ENCODE data around the gene ELOVL4.

ELOVL4 gene

DNA sequence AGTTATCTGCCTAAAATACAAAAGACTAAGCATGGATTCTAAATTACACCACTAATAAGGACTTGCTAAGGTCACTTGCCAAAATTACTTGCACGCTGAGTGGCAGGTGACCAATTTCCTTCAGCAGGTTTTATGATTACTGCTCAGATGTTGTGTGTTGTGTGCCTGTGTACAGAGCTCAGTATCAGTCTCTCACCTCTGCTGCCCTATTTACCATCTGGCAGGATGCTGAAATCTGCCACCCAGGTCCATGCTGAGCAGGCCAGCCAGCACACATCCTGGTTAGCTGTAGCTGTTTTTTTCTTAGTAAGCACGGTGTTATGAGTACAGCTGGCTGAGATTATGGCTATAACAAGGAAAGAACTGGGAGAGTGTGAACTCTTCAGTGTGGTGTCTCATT lies 34.0 kb downstream of the ELOVL4 start:
- DNase-seq (ENCODE audit: low read depth in 2 of 2), result no peak

DNA sequence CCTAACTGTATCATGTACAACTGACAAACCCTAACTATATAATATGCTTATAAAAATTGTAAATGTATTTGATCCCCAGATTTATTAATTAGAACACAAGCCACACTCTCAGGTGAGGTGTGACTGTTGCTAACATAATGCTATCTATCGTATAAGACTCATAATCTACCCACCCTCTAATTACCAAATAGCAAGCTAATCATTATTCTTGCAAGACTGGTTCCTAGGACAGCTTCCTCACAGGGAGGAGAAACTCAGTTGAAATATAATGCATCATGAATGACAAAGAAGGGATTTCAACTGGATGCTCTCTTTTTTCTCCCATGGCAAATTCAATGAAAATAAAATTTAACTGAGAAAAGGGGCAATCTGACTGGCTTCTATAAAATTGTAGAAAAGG lies 35.4 kb downstream of the ELOVL4 start:
- DNase-seq (ENCODE audit: low read depth in 2 of 2), result no peak

DNA sequence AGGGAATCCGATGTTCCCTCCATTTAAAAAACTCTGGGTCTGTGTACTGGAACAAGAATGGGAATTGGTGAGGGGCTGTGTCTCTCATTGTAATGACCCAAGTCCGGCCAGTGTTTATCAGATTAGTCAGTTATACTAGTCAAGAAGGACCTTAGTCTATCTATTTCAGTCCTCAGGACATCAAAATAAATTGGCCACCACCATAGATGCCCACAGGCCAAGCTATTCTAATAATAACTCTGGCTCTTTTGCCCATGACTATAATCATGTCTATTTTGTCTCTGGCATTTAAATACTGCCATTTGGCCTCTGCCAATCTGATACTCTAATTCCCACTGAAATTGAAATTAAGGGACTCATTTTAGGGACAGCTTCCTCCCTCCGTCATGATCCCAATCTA lies 37.8 kb downstream of the ELOVL4 start:
- DNase-seq (ENCODE audit: low read depth in 2 of 2), result no peak

DNA sequence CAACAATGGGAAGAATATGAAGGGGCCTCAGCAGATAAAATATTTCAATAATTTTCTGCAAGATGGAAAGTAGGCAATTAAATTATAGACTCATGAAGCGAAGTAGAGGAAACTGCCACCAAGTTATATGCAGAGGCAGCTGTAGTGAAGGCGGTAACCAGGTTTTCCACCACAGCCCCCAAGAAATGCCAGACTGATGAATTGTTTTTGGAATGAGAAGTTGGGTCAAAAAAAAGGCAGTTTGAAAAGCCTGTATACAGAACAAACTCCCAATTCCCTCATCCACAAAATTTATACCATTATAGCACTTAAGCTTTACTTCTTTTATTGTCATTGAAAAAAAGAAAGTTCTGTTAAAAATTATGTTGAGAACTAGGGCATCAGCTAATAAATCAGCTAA lies 45.3 kb downstream of the ELOVL4 start:
- DNase-seq (ENCODE audit: low read depth in 2 of 2), result no peak

DNA sequence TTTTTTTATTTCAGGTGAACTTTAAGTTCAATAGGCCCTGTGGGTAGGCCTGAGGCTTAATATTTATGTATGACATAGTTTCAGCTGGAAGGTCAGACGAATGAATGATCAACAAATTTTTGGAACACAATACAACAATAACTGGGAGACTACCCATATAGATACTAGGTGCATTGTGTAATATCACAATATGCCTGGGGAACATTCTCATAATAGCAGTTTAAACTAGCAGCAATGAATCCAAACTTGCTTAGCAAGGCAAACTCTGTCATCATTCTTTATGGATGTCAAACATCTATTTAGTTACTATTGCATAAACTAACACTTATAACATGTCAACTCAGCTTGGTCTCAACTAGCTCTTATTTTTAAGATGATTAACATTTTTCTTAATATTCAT lies 49.3 kb downstream of the ELOVL4 start:
- no peak for DNase-seq (ENCODE audit: low read depth in 2 of 2)

DNA sequence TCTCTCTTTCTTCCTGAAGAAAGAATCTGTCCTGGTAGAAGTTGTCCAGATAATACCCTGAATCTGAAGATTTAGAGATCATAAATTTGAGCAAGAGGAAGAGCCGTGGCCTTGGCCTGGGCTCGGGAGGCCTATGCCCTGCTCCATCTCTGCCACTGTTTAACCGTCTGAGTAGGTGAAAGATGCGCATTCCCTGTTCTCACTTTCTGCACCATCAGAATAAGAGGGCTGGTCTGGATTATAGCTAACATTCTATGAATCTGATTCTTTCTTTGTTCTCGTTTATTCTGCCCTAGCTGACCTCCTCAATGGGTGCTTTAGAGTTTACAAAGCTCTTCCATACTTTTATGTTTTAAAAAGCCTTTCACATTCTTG lies 51.3 kb downstream of the ELOVL4 start:
- DNase-seq (ENCODE audit: low read depth in 2 of 2), result no peak

DNA sequence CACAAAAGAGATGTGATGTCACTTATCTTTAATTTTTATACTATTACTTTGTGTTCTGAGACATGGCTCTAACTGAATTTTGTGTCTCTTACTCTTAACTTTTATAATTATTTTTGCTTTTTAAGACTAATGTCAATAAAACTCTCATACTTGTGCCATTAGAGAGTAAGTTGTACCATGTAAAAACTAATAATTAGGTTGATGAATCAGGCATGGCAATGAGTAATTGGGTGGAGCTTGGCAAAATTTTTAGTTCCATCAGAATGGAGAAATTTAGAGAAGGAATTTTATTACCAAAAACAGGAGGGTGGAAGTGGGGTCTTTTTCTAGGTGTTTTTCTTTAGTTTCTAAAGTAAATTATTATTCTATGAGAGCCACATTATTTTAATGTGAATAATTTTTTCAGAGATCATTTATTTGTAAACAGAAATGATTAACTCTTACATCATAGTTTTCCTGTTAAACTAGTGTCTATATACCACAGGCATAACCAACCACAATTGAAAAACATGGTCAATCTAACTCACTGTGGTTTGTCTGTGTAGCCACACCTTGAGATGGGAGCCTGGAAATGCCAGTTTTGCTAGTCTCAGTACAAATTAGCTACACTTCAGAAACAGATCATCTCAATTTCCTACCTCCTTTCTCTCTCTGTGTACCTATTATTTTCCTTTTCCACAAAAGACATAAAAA lies 51.8 kb downstream of the ELOVL4 start:
- no peak for DNase-seq (ENCODE audit: low read depth in 2 of 2)

DNA sequence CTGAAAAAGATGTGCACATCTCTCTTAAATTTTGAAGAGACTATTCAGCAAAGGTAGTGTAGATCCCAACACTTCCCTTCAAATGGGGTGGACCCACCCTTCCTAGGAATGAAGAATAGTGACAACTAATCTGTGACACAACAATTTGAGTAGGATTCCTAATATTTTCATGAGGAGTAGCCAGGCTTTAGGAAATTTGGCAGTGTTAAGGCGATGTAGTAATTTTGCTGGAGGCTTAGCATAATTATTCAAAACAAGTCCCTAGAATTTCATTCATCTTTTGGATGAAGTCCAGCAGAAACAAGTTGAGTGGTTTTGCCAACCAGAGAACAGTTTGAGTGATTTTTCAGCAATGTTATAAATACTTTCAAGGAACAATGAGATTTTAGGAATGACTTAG lies 52.4 kb downstream of the ELOVL4 start:
- no peak for DNase-seq (ENCODE audit: low read depth in 2 of 2)

DNA sequence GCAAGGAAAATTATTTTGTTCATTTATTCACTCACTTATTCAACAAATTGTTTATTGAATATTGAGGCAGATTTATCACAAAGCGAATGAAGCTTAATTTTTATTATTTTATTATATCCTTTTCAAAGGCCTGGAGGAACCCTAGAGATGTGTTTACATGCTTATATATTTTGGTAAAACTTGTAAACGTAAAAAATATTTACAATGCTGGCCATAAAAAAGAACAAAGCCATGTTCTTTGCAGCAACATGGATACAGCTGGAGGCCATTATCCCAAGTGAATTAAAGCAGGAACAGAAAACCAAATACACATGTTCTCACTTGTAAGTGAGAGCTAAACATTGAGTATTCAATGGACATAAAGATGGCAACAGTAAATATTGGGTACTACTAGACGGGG lies 58.8 kb downstream of the ELOVL4 start:
- no peak for DNase-seq (ENCODE audit: low read depth in 2 of 2)

DNA sequence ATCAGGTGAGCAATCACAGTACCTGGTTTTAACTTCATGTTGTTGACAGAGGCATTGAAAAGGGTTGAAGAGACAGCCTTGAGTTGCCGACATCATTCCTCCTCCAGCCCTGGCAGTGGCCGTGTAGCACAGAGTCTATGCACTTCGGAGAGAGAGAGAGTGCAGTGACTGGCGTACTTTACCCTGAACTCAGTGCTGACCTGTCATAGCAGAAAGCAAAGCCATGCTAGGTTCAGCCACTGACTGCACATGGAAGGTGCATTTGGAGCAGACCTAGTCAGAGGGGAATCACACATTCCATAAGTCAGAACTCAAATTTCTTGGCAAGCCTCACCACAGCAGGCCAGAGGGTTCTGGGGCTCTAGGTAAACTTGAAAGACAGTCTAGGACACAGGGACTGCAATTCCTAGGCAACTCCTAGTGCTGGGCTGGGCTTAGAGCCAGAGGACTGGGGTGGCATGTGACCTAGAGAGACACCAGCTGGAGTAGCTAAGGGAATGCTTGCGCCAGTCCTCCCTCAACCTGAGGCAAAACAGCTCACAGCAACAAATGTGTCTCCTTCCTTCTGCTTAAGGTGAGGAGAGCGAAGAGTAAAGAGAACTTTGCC lies 69.1 kb downstream of the ELOVL4 start:
- no peak for DNase-seq (ENCODE audit: low read depth in 2 of 2)

DNA sequence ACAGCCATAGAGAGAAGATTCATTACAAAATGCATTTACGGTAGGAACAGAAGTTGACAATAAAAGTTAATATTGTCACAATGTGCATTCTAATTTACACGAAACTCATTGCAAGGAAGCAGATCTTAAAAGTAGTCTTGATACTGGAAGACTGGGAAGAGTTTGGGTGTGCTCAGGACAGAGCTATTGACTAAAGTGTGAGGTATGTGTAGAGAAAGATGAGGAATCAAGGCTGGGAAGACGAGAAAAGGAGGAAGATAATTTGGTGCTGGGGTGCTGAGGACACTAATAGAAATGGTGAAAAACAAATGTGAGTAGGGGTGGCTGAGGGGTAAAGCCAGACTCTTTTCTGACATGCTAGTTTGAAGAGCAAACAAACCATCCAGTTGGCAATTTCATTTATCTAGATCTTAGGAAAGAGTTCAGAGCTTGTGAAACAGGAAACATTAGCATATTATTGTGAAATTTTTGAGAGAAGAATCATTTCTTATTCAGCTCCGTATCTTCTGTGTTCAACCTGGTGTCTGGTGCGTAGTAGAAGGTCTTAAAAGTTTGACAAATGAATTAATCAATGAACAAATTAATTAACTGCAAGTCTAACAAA lies 72.7 kb downstream of the ELOVL4 start:
- no peak for DNase-seq (ENCODE audit: low read depth in 2 of 2)

DNA sequence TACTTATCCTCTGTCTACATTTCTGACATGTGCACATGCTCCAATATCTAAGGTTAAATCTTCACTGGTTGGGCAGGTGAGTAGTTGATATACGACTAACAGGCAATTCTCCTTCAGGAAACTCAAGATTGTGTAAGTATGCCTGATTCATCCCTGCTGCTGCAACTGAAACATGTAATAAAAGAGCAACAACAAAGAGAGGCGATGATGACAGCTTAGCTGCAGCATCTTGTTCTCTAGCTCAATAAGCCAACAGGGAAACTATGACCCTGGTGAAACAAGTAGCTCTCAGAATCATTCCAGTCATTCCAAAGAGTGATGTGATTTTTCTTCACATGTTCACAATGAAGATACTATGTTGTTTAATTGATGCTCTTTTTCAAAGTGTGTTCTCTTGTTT lies 74.4 kb downstream of the ELOVL4 start:
- DNase-seq (ENCODE audit: low read depth in 2 of 2), result no peak

DNA sequence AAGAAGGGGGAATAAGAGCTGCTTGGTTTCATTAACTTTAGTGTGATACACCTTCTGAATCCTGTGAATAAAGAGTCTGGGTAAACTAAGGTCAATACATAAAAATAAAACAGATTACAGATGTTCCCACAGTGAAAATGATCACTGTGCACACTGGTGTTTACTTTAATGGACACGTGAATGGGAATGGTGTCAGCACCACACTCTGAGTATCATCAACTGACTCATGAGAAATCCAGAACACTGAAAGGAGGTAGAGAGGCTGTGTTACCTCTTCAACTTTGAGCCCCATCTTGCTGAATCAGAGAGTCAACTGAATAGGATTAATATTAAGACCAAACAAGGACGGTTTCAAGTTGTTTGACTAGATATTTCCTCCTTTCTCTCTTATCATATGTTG lies 75.0 kb downstream of the ELOVL4 start:
- no peak for DNase-seq (ENCODE audit: low read depth in 2 of 2)

DNA sequence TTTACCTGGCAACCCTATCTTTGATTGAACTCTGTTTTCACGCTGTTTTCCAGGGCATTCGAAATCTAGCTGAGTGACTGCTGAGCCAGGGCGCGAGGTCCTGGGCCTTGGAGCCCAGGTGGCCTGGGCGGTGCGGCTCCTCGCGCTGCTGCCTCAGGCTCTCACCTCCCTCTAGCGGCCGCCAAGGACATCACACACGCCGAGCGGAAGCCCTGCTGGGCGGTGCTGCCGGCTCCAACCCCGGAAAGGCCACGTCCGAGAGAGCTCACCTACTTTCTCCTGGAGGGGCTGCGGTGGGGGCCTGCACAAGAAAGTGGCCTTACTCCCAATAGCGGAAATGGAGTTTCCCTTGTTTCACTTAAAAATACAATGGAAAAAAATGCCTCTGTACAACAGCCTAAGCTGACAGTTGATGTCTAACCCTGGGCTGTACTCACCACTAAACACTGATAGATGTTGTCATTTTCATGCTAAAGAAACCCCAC lies 77.7 kb downstream of the ELOVL4 start:
- DNase-seq (ENCODE audit: low read depth in 2 of 2), result peak; percentile 42 to 65

DNA sequence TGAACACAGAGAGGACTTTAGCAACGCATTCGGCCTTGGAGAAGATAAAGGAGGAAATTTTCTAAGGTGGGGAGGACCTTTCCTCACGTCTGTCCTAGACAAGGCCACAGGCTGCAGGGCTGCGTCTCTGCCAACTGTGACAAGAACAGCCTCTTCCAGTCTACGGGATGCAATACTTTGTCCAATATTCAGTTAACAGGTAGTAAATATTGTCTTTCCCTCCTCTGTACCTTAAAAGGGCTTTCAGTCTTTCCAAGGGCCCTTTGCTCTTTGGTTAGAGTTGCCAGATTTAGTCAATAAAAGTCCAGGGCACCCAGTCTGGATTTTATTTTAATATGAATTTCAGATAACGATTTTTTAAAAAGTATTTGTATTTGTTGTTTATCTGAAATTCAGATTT lies 78.2 kb downstream of the ELOVL4 start:
- no peak for DNase-seq (ENCODE audit: low read depth in 2 of 2)

DNA sequence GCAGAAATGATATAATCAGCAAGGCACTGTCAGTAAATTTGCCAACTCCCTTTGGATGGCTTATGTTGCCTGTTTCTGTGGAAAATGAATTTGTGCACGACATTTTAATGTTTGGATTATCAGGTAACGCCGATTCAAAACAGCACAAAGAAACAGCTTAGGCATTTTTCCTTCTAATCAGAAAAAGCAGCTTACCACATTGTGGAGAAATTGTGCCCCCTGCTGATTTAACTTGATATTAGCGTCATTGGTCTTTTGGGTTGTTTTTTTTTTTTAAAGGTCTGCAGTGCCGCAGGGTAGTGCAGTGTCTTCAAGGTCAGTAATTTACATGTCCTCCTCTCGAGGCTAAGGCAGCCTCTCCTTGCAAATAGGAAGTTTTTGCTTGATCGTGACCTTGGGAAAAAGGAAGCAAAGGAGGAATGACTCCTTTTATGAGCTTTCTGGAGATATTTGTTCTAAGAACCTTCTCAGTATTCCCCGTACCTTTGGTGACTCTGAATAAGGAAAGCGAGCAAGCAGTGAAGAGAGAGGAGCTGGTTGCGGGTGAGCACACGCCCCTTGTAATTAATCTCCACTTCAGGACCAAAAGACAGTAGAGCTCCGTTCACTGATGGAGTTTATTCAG lies 79.1 kb downstream of the ELOVL4 start:
- DNase-seq (ENCODE audit: low read depth in 2 of 2), result no peak
